ENCODE results near the gene TPD52L1.
"Not testable (repeated sequence)": the region's sequence is repeated elsewhere in the genome, so short reads cannot be mapped to it uniquely, and the experiment has no call there.

TPD52L1 gene, protein sequence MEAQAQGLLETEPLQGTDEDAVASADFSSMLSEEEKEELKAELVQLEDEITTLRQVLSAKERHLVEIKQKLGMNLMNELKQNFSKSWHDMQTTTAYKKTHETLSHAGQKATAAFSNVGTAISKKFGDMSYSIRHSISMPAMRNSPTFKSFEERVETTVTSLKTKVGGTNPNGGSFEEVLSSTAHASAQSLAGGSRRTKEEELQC

GRCh38 chr6:125153391-125154117 is at the start of gene TPD52L1:
Gene TPD52L1, plus strand, starts transcription at chr6:125153773. Its CDS starts 179 bp downstream, at chr6:125153952.
- DNase-seq = peak; percentile 68

DNA sequence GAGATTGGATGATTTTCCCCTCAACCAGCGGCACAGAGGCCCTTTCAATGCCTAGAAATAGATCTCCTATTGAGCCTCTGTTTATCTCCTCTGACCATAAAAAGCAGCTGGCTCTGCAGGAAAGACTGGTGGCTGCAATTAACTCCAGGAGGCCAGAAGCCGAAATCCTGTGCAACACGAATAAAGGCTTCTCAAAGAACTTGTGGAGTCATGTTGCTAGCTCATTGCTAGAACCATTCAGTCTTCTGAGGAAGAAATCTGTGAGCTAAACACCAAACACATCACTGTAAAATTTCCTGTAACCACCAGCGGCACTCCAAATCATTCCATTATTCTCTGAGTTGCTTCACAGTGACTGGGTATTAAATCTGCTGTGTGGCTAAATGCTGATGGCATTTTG is 49.1 kb upstream of the TPD52L1 start:
- DNase-seq = no peak

- no peak for DNase-seq
Observed at GRCh38 chr6:125107048-125107447, 46.5 kb upstream of the TPD52L1 start.

- no peak for DNase-seq
Observed at GRCh38 chr6:125107896-125108295, 45.7 kb upstream of the TPD52L1 start.

- no peak for DNase-seq
Observed at GRCh38 chr6:125110056-125110455, 43.5 kb upstream of the TPD52L1 start.

DNA sequence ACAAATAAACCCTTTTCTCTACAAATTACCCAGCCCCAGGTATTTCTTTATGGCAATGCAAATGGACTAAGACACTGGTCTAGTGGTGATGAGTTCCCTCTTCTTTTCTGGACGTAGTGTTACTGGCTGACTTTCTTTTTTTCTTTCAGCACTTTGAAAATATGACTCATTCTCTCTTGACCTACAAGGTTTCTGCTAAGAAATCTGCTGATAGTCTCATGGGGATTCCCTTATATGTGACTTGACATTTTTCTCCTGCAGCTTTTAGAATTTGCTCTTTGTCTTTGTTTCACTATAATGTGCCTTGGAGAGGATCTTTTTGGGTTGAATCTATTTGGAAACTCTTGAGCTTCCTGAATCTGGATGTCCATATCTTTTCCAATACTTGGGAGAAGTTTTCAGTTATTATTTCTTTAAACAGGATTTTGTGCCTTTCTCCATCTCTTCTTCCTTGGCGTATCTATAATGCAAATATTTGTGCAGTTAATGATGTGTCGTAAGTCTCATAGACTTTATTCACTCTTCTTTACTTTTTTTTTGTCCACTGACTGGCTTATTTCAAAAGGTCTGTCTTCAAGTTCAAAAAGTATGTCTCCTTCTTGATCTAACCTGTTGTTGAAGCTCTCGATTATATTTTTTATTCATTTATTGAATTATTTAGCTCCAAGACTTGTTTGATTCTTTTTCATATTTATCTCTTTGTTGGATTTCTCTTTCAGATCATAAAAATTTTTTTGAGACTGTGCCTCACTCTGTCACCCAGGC is 42.2 kb upstream of the TPD52L1 start:
- no peak for DNase-seq

DNA sequence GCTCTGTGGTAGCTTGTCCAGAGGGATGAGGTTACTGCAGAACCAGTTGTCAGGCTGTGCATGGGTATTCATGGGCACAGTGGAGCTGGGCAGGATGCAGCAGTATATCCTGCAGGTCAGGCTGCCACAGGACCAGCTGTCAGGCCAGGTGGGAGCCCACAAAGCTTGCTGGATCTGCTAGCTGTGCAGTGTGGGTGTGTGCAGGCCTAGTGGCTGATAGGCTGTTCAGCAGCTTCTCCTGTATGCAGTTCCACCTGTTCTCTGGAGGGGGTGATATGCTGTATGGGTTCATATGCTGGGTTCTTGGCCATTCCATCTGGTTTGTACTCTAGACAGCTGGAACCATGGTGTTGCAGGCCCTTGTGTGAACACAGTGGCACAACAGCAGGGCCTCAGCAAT is 40.6 kb upstream of the TPD52L1 start:
- no peak for DNase-seq

DNA sequence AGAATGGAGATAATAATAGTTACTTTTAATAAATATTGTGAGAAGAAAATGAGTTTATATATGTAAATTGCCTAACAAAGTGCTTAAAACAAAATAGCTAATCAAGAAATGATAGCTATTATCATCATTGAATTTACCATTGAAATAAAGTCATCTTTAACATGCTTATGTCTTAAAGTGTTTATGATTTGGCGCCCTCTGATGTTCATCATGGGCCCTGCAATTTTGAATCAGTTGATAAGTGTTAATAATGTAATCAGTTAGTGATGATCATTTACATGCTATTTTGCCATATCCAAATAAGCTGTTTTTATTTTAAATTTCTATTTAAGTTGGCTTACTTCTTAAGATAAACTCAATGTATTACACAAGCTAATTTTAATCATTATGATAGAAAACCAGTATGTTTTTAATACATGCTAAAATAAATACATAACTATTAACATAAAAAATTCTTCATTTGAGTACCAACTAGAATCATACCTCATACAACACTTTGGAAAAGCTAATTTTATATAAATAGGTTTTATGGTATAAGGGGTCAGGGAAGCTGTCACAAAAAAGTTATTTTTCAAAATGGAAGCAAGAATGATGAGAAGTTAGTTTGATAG is 39.2 kb upstream of the TPD52L1 start:
- DNase-seq = peak; percentile 43

GRCh38 chr6:125116170-125116569 is 37.4 kb upstream of the TPD52L1 start:
- DNase-seq = no peak

GRCh38 chr6:125116710-125117109 is 36.9 kb upstream of the TPD52L1 start:
- no peak for DNase-seq

- DNase-seq = no peak
Observed at GRCh38 chr6:125117818-125118217, 35.8 kb upstream of the TPD52L1 start.

- no peak for DNase-seq
Observed at GRCh38 chr6:125120054-125120590, 33.5 kb upstream of the TPD52L1 start.

GRCh38 chr6:125121894-125122293 is 31.7 kb upstream of the TPD52L1 start:
- no peak for DNase-seq

DNA sequence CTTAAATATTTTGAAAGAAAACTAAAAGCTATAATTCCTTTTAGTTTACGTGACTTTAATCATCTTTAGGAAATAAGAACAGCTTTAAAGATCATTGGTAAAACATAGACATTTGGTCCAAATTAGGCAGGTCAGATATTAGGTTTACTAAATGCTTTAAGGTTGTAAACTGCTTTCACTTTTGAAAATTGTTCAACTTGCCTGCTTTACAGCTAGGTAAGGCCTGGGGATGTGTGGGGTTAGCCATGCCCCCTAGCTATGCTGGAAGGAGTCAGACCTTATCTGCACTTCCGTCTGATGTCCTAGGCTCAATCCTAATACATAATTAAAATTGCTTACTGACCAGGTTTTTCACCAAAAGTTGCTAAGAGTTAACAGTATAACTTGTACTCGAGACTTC is 30.5 kb upstream of the TPD52L1 start:
- no peak for DNase-seq

DNA sequence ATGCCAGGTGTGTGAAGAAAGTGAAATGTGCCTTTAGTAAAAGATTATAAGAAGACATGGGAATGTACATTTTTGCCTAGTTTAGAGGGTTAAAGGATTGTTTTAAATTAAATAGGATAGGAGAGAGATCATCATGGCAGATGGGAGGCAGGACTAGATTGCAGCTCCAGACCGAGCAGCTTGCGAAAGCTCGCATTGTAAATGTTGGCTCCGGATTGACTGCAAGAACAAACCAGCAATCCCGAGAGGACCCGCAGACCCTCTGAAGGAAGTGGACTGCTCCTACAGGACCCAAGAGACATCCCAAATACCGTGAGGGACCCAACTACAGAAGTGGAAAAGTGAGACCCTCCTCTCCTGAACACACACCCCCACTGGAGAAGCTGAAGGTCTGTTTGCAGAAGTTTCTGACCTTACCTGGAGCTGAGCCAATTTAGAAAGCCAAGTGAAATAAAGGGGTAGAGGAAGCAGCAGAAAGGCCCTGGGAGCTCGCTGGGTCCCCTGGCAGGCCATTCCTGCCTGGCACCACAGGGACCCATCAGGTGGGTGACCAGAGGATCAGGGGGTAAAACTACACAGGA is 30.0 kb upstream of the TPD52L1 start:
- no peak for DNase-seq

DNA sequence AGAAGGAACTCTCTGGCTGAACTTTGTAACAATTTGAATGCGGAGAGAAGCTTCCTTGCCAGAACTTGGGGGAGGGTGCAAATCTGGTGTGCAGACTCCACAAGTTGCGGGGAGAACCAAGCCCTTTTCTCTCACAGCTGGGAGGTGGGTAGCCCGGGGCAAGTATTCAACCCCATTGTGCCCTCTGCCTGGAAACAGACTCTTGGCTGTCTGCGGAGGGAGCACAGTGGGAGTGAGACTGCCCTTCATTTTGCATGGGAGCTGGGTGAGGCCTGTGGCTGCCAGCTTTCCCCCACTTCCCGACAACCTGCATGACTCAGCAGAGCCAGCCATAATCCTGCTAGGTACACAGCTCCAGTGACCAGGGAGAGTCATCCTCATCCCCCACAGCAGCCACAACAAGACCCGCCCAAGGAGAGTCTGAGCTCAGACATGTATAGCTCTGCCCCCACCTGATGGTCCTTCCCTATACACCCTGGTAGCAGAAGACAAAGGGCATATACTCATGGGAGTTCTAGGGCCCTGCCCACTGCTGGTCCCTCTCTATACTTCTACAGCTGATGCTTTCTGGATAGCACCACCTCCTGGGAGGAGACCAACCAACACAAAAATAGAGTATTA is 29.4 kb upstream of the TPD52L1 start:
- no peak for DNase-seq

- DNase-seq = not testable (repeated sequence)
Observed at GRCh38 chr6:125125856-125126255, 27.7 kb upstream of the TPD52L1 start.

DNA sequence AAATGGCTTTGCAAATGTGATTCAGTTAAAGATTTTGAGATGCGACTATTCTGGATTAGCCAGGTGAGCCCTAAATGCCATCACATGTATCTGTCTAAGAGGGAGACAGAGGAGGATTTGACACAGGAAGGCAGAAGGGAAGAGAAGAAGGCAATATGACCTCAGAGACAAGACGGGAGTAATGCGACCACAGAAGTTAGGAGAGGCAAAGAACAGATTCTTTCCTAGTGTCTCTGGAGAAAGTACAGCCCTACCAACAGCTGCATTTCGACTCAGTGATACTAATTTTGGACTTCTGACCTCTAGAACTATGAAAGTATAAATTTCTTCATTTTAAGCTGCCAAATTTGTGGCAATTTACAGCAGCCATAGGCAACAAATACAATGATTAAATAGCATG is 24.2 kb upstream of the TPD52L1 start:
- no peak for DNase-seq

DNA sequence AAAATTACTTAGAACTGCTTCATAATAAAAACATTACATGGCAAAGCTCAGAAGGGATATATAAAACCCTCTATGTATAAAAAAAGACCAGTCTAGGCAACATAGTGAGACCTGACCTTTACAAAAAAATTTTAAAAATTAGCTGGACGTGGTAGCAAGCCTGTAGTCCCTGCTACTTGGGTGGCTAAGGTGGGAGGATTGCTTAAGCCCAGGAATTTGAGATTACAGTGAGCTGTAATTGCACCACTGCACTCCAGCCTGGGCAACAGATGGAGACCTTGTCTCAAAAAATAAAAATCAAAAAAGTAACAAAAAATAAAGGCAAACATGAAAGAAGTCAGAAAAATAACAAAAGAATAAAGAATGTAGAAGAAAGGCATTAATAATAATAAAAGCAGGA is 21.5 kb upstream of the TPD52L1 start:
- no peak for DNase-seq

GRCh38 chr6:125136378-125136777 is 17.2 kb upstream of the TPD52L1 start:
- no peak for DNase-seq

- DNase-seq = no peak
Observed at GRCh38 chr6:125138083-125138482, 15.5 kb upstream of the TPD52L1 start.

DNA sequence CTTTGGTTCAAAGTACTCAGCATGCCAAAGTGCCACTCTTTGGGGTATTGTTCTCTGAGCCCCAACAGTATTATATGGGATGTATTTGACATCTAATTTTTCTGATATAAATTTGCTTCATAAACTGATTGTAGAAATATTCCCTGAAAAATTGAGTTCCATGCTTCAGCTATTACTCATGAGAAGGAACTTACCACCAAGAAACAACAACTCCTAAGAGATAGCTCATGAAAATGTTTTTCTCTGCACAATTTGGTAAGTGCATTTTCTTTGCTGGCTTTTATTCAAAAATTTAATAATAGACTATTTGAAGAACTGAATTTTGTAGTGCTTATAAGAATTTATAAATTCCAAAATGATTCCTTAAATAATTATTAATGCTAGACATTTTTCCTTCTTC is 12.8 kb upstream of the TPD52L1 start:
- DNase-seq = no peak
